Lung (tissue), 12 donors: Measurements from ENCODE around the gene BMP2K. TPM values are rescaled to one million over a fixed set of nuclear protein-coding genes. Genes with fewer than 3 reads are reported as not detected.

Experiments
- ATAC-seq: fragments of 200-7000 bp; cut with Tn5 transposase; one replicate; pipeline ENCODE4 v1.9.1; 2020; ENCODE audit warnings: moderate number of reproducible peaks; ENCODE audit not compliant: insufficient read depth, low FRiP score
- DNase-seq, 3 donors: peaks; one replicate each; pipeline ENCODE4 v3.0.0-alpha.2; 2013 to 2017
- H3K27ac ChIP-seq, 2 donors: one replicate each; pipeline ENCODE4 v1.5.1; 2013; ENCODE audit warnings: mild to moderate bottlenecking in 2 of 2, moderate library complexity in 2 of 2, control low read depth in 1 of 2, inconsistent platforms in 1 of 2, low read depth in 1 of 2, low read length in 1 of 2
- H3K27me3 ChIP-seq, 3 donors: one replicate each; pipeline ENCODE4 v1.5.1; 2013; ENCODE audit warnings: low read length in 2 of 3; ENCODE audit not compliant: control insufficient read depth in 3 of 3, insufficient read depth in 3 of 3
- H3K36me3 ChIP-seq, 4 donors: one replicate each; pipeline ENCODE4 v1.5.1; 2013; ENCODE audit warnings: low read length in 4 of 4, mild to moderate bottlenecking in 1 of 4, moderate library complexity in 1 of 4; ENCODE audit not compliant: control insufficient read depth in 4 of 4, insufficient read depth in 4 of 4
- H3K4me1 ChIP-seq, 5 donors: one replicate each; pipeline ENCODE4 v1.5.1; 2013; ENCODE audit warnings: low read length in 5 of 5, mild to moderate bottlenecking in 2 of 5, moderate library complexity in 1 of 5; ENCODE audit not compliant: control insufficient read depth in 5 of 5, insufficient read depth in 5 of 5
- H3K4me3 ChIP-seq: one replicate; pipeline ENCODE4 v1.5.1; 2013; ENCODE audit warnings: mild to moderate bottlenecking, control low read depth, moderate library complexity
- H3K9ac ChIP-seq, 2 donors: one replicate each; pipeline ENCODE4 v1.5.1; 2013; ENCODE audit warnings: low read length in 2 of 2, control low read depth in 1 of 2; ENCODE audit not compliant: insufficient read depth in 1 of 2
- H3K9me3 ChIP-seq, 4 donors: one replicate each; pipeline ENCODE4 v1.5.1; 2013; ENCODE audit warnings: low read length in 3 of 4, mild to moderate bottlenecking in 1 of 4, moderate library complexity in 1 of 4; ENCODE audit not compliant: control insufficient read depth in 4 of 4, insufficient read depth in 3 of 4
- CTCF ChIP-seq: IDR thresholded peaks from 2 replicates; pipeline ENCODE4 v1.5.1; 2012; ENCODE audit warnings: mild to moderate bottlenecking; ENCODE audit errors: control extremely low read depth, extremely low read depth
- WGBS, 2 donors: extraction: QIAGEN DNeasy Blood & Tissue Kit; methylation state at CpG; one replicate each; pipeline ENCODE4 v1.1.7; 2013; 5-methylcytosine and 5-hydroxymethylcytosine counted together
- polyA plus RNA-seq, 2 donors: library from polyadenylated mRNA; stranded (reverse); fragments of 200-250 nt; gene quantifications; one replicate each; pipeline ENCODE4 v1.2.1, GENCODE V29; 2013
- total RNA-seq, 2 donors: library from RNA; depleted of rRNA in 1 of 2; stranded (reverse); fragments of >200 nt in 1 of 2; gene quantifications; one replicate each; pipeline ENCODE4 v1.2.1, GENCODE V29; 2014 to 2021
- donor health status: control.
- donor health status: control.
- donor health status: Bipolar disorder and iron deficiency.
- donor health status: healthy.
- donor health status: DM: yes; HTN: yes; CAD: no.

BMP2K gene
- total and polyA plus RNA-seq, 4 donors: 10.0 to 89.7 (median 26.0) TPM

GRCh38 chr4:78878031-78878430 is 101.9 kb downstream of the BMP2K start:
- ATAC-seq: no peak
- no peak overlapping the region for H3K27ac ChIP-seq
- H3K9me3 ChIP-seq: no peaks in the 10 kb centered on the region
- no peaks in the 10 kb centered on the region for H3K4me1 ChIP-seq
- H3K27me3 ChIP-seq: no peaks in the 10 kb centered on the region
- TF ChIP-seq CTCF: no peak
- H3K36me3 ChIP-seq: peaks cover 5 to 16% (median 11%) of the 10 kb centered on the region in 4 donors
- DNase-seq: no peak
- H3K4me3 ChIP-seq: no peak overlapping the region
- H3K9ac ChIP-seq: no peak overlapping the region
- 99 to 100% methylated on average over 1 of the region's 1 CpG for WGBS, 2 donors

GRCh38 chr4:78880874-78881492 is 104.8 kb downstream of the BMP2K start:
- no peak overlapping the region for H3K27ac ChIP-seq
- DNase-seq (no peak), ATAC-seq (no peak)
- H3K4me1 ChIP-seq: no peaks in the 10 kb centered on the region
- H3K9me3 ChIP-seq: no peaks in the 10 kb centered on the region
- TF ChIP-seq CTCF: no peak
- H3K4me3 ChIP-seq: no peak overlapping the region
- H3K27me3 ChIP-seq: no peaks in the 10 kb centered on the region
- H3K9ac ChIP-seq: no peak overlapping the region
- H3K36me3 ChIP-seq: peaks cover 5 to 10% (median 8%) of the 10 kb centered on the region in 4 donors

GRCh38 chr4:78885598-78885997 is 109.4 kb downstream of the BMP2K start:
- H3K36me3 ChIP-seq: peaks cover 0 to 5% (median 4%) of the 10 kb centered on the region in 4 donors
- H3K27ac ChIP-seq: no peak overlapping the region
- TF ChIP-seq CTCF: no peak
- H3K27me3 ChIP-seq: no peaks in the 10 kb centered on the region
- H3K4me1 ChIP-seq: no peaks in the 10 kb centered on the region
- ATAC-seq (no peak), DNase-seq (no peak)
- no peak overlapping the region for H3K9ac ChIP-seq
- H3K9me3 ChIP-seq: no peaks in the 10 kb centered on the region
- H3K4me3 ChIP-seq: no peak overlapping the region

DNA sequence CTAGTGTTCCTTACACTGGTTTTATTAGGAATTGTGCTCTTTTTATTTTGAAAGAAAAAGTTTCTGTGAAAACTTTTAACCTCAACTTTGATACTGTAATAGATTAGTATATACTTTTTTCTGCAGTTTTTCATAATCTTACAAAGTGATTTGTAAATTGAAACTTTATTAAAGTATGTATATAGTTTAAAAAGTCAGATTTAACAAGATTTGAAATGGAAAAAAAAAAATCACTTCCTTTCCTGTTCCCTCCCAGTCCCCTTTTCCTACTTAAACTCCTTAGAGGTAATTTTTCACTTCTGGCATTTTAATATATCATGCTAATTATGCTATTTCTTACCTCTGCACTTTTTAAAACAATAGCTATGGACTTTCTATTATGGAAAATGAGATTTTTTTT is 113.8 kb downstream of the BMP2K start:
- H3K36me3 ChIP-seq: peaks cover 0 to 19% (median 5%) of the 10 kb centered on the region in 4 donors
- TF ChIP-seq CTCF: no peak
- ATAC-seq (no peak), DNase-seq (no peak)
- H3K9me3 ChIP-seq: no peaks in the 10 kb centered on the region
- no peaks in the 10 kb centered on the region for H3K27me3 ChIP-seq
- H3K27ac ChIP-seq: no peak overlapping the region
- no peak overlapping the region for H3K4me3 ChIP-seq
- H3K9ac ChIP-seq: no peak overlapping the region
- H3K4me1 ChIP-seq: no peaks in the 10 kb centered on the region
